Measurements from ENCODE around the gene BCL7C. TPM values are rescaled to one million over a fixed set of nuclear protein-coding genes. Genes with fewer than 3 reads are reported as not detected.
A peak's percentile ranks its signal among the peaks of the same experiment; 100 is the strongest.

BCL7C gene
- total and polyA plus RNA-seq, 7 donors = 13.9 to 40.9 (median 18.1) TPM

GRCh38 chr16:30921459-30921747, 27.5 kb upstream of the BCL7C start:
- peak overlapping the region; percentile 86 for H3K27ac ChIP-seq
- ATAC-seq = no peak

GRCh38 chr16:30920891-30921290, 27.0 kb upstream of the BCL7C start:
- ATAC-seq (no peak), DNase-seq (no peak)
- Histone ChIP-seq H3K27me3 (ENCODE audit: insufficient read depth in 3 of 3, low read length in 2 of 3) (no peaks in the 10 kb centered on the region), H3K36me3 (ENCODE audit: insufficient read depth in 1 of 2, low read depth in 1 of 2) (no peaks in the 10 kb centered on the region), H3K4me3 (no peak overlapping the region), H3K4me1 (peaks cover 7% of the 10 kb centered on the region), H3K9me3 (no peaks in the 10 kb centered on the region), H3K27ac (no peak overlapping the region)
- 63 to 74% (median 67%) methylated on average over 2 of the region's 2 CpGs for WGBS, 3 donors
- intact Hi-C loops (cut with DNase I) = loop anchor here (1.0 kb wide), 1 partner anchor 76 kb away; no protein-coding TSS in a partner anchor
- no peak for TF ChIP-seq CTCF (IDR thresholded peaks at IDR 0.05)

More at GRCh38 chr16:30921459-30921747, 27.5 kb upstream of the BCL7C start:
- H3K27me3 ChIP-seq (ENCODE audit: insufficient read depth in 3 of 3, low read length in 2 of 3) = no peaks in the 10 kb centered on the region
- H3K4me3 ChIP-seq = peak overlapping the region; percentile 81
- DNase-seq = no peak
- H3K9me3 ChIP-seq = no peaks in the 10 kb centered on the region
- H3K4me1 ChIP-seq = peaks cover 7% of the 10 kb centered on the region
- 23 to 28% (median 25%) methylated on average over 6 of the region's 6 CpGs for WGBS, 3 donors
- intact Hi-C loops (cut with DNase I) = loop anchor here (1.0 kb wide), 1 partner anchor 76 kb away; no protein-coding TSS in a partner anchor
- no peaks in the 10 kb centered on the region for H3K36me3 ChIP-seq (ENCODE audit: insufficient read depth in 1 of 2, low read depth in 1 of 2)
- TF ChIP-seq CTCF (IDR thresholded peaks at IDR 0.05) = no peak

GRCh38 chr16:30918614-30919013, 24.7 kb upstream of the BCL7C start:
- H3K9me3 ChIP-seq = no peaks in the 10 kb centered on the region
- ATAC-seq (no peak), DNase-seq (no peak)
- H3K27ac ChIP-seq = no peak overlapping the region
- no peak overlapping the region for H3K4me3 ChIP-seq
- H3K27me3 ChIP-seq (ENCODE audit: insufficient read depth in 3 of 3, low read length in 2 of 3) = no peaks in the 10 kb centered on the region
- H3K36me3 ChIP-seq (ENCODE audit: insufficient read depth in 1 of 2, low read depth in 1 of 2) = no peaks in the 10 kb centered on the region
- no peak for TF ChIP-seq CTCF (IDR thresholded peaks at IDR 0.05)
- peaks cover 7% of the 10 kb centered on the region for H3K4me1 ChIP-seq
- WGBS, 3 donors = 76 to 100% (median 89%) methylated on average over 1 of the region's 1 CpG
- intact Hi-C loops (cut with DNase I) = no loop called here

GRCh38 chr16:30914830-30915229, 21.0 kb upstream of the BCL7C start:
- no peaks in the 10 kb centered on the region for H3K4me1 ChIP-seq
- no peak overlapping the region for H3K27ac ChIP-seq
- WGBS, 3 donors = 88 to 96% (median 88%) methylated on average over 3 of the region's 3 CpGs
- H3K36me3 ChIP-seq (ENCODE audit: insufficient read depth in 1 of 2, low read depth in 1 of 2) = no peaks in the 10 kb centered on the region
- ATAC-seq (no peak), DNase-seq (no peak)
- no peaks in the 10 kb centered on the region for H3K27me3 ChIP-seq (ENCODE audit: insufficient read depth in 3 of 3, low read length in 2 of 3)
- no peak overlapping the region for H3K4me3 ChIP-seq
- no peak for TF ChIP-seq CTCF (IDR thresholded peaks at IDR 0.05)
- intact Hi-C loops (cut with DNase I) = no loop called here
- H3K9me3 ChIP-seq = no peaks in the 10 kb centered on the region

- no peak for TF ChIP-seq CTCF (IDR thresholded peaks at IDR 0.05)
- 87 to 88% (median 87%) methylated on average over 6 of the region's 6 CpGs for WGBS, 3 donors
- ATAC-seq = no peak
- Histone ChIP-seq H3K4me1 (no peaks in the 10 kb centered on the region), H3K4me3 (no peak overlapping the region), H3K36me3 (ENCODE audit: insufficient read depth in 1 of 2, low read depth in 1 of 2) (no peaks in the 10 kb centered on the region), H3K27ac (no peak overlapping the region), H3K27me3 (ENCODE audit: insufficient read depth in 3 of 3, low read length in 2 of 3) (no peaks in the 10 kb centered on the region), H3K9me3 (no peaks in the 10 kb centered on the region)
- no peak for DNase-seq
- intact Hi-C loops (cut with DNase I) = no loop called here
Observed at GRCh38 chr16:30912794-30913412, 19.0 kb upstream of the BCL7C start.

All from psoas muscle (tissue), 8 donors.